SW 1271 (cell line): ENCODE measurements around the gene RPS5.
A peak's percentile ranks its signal among the peaks of the same experiment; 100 is the strongest.
"Not testable (repeated sequence)": the region's sequence is repeated elsewhere in the genome, so short reads cannot be mapped to it uniquely, and the experiment has no call there.

Source experiments
- DNase-seq, 2 experiments: peaks; one replicate each; lab custom pipeline; 2025; lab: John Stamatoyannopoulos, UW

The RPS5 gene

DNA sequence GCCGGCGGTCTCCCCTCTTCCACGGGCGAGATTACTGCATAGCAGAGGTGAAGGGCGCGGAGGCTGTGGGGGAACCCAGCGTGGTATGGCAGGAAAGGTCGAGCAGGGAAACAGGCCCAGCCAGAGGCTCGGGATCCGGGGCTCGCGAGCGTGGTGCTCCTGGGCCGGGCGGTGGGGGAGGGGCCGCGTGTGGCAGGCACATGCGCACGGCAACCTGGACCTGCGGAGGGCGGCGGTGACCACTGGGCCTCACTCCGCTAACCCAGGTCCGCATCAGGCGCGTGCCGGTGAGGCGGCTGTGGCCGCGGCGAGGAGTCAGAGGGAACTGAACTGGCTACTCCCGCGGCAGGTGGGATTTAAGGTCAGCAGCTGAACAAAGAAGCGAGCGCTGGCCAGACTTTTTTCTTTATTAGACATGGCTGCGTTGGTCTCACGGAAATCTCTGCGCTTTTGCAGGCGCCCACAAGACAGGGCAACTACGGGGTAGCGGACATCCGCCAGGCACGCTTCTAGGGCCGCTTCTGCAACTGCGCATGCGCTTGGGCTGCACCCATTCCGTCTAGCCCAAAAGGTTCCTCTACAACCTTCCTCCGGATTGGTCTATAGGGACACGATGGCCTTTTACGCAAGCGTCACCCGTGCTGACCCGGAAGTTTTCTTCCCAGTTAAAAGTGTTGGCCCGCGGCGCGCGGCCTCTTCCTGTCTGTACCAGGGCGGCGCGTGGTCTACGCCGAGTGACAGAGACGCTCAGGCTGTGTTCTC, at the start of gene RPS5:
RPS5 (plus strand) TSS at position 694 of the 762 bp plus-strand sequence. CDS start 869 bp downstream, outside the sequence.
- DNase-seq = peak; percentile 72 to 94

GRCh38 chr19:58338336-58338735, 48.7 kb upstream of the RPS5 start:
- DNase-seq = no peak

GRCh38 chr19:58338825-58339558, 48.1 kb upstream of the RPS5 start:
- no peak for DNase-seq

DNA sequence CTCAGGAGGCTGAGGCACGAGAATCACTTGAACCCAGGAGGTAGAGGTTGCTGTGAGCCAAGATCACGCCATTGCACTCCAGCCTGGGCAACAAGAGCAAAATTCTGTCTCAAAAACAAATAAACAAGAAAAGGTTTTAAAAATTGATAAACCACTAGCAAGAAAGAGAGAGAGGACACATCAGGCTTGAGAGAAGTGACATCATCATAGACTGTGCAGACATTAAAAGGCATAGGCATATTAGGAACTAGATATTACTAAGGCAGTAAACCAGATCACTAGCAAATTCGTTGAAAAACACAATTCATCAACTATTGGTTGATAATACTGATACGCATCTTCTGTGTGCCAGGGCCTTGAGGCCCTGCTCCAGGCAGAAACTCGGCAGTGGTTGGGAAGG, 41.5 kb upstream of the RPS5 start:
- no peak for DNase-seq

DNA sequence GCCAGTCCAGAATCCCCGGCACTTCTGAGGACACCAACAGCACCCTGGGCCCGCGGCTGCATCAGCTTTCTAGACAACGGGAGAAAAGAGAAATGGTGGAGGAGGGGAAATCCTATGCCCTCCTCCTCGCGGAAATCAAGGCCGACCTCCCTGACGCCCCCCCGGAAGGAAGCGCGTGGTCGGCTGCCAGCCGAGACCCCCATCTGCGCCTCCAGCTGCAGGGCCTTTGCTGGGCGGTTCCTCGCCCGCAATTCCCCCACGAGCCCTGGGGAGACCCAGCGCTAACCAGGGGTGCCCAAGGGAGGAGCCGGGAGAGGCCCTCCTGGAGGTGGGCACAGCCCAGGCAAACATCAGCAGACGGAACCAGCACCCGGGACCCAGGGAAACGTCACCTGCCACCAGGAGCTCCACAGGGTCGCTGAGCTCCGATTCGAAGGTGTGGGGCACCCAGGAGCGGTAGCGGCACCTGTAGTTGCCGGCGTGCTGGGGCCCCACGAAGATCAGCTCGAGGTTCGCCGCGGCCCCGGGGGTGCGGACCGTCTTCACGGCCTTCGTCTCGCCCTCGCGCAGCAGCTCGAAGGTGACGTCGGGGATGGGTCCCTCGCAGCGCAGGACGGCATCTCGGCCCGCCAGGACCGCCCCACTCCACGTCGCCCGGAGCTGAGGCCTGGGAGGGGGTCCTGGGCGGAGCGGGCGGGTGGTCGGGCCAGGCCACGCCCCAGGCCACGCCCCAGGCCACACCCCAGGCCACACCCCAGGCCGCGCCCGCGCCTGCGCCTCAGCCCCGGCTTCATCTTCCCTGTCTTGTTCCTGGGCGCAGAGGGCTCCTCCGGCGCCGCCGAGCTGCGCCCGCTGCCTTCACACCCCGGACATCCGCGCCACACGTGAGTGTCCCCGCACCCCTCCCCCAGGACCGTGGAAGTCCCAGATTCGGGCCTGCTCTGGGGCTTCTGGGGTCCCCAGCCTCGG, 39.8 kb upstream of the RPS5 start:
- DNase-seq = peak in 1 of 2 experiments; percentile 55

DNA sequence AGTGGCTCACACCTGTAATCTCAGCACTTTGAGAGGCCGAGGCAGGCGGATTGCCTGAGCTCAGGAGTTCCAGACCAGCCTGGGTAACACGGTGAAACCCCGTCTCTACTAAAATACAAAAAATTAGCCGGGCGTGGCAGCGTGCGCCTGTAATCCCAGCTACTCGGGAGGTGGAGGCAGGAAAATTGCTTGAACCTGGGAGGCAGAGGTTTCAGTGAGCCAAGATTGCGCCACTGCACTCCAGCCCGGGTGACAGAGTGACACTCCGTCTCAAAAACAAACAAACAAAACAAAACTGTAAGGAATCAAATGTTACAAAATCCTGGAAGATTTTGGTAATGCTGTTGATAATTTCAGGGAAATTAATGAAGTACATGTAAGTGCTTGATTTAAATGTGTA, 39.0 kb upstream of the RPS5 start:
- not testable (repeated sequence) for DNase-seq

DNA sequence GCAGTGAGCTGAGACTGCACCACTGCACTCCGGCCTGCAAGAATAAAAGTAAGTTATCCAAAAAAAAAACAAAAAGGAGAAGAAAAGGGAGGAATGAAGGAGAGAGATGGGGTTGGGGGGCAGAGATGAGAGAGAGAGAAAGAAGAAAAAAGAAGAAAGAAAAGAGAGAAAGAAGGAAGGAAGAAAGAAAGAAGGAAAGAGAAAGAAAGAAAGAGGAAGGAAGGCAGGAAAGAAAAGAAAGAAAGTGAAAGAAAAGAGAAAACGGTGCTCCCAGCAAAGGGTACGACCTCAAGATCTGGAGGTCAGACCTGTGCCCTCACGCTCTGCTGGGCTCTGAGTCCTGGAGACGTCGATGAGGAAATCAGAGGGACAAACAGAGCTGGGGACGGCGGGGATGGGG, 37.5 kb upstream of the RPS5 start:
- DNase-seq = no peak

GRCh38 chr19:58350001-58350861, 36.8 kb upstream of the RPS5 start:
- no peak for DNase-seq

DNA sequence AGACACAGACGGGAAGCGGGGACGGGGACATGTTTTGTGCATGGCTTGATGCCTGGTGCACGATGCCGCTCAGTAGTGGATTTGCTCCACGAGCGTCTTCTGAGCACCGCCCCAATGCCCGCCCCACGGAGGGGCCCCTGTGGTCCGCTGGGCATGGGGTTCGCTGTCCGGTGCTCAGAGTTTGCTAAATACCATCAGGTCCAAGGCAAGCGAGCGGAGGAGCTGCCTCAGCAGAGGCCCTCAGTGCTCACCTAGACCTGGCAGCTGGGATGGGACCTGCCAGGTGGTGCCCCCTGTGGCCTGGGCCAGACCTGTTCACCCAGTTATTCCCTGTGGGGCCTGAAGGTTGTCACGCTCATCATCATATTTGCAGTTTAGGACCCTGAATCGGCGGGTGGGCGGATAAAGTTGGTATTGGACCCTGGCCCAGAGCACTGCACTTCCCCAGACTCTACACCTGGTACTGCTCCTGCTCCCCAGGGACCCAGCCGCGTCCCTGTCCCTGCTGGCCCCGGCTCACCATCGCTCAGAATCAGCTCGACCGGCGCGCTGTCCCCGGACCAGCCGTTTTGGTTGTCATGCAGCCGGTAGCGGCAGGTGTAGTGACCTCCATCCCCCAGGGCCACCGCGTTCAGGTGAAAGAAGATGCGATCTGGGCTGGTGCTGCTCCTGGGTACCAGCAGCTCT, 36.1 kb upstream of the RPS5 start:
- no peak for DNase-seq

- no peak for DNase-seq
Measured at GRCh38 chr19:58351558-58351878, 35.6 kb upstream of the RPS5 start.

- no peak for DNase-seq
Measured at GRCh38 chr19:58351990-58352755, 34.9 kb upstream of the RPS5 start.

- no peak for DNase-seq
Measured at GRCh38 chr19:58352760-58353671, 34.1 kb upstream of the RPS5 start, which contains the start of gene A1BG. A1BG (minus strand) TSS chr19:58353492; CDS start chr19:58353437, 55 bp downstream.

DNA sequence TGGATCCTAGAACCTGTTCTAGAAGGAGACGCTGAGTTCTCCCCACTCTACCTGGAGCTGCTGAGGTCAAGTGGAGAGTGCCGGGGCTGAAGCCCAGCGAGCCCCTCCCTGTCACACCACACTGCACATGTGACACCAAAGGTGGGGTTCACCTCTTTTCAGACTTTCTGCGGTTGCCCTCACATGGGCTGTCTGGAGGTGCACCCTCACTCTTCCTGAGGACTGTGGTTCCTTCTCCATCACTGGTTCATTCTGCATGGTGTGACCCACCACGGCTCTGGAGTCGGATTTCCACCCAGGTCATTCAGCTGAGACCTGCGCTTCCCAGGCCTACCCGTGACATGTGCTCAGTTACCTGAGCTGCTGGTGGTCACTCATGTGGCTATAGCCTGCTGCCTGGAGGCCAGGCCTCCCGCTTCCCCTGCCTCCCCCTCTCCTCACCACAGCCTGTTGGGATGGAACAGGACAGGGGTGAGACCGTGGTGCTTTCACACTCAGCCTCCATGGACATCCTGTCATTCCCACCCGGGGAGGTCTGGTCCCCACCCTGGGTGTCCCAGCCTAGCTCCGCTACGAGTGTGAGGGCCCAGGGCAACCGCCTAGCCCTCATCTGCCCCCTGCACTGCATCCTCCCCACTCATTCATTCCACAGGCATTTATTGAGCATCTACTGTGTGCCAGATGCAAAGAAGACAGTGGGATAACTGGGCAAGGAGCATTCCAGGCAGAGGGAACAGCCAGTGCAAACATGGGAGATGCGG, 33.2 kb upstream of the RPS5 start:
- DNase-seq = no peak

- DNase-seq = no peak
Measured at GRCh38 chr19:58354478-58355030, 32.5 kb upstream of the RPS5 start.

DNA sequence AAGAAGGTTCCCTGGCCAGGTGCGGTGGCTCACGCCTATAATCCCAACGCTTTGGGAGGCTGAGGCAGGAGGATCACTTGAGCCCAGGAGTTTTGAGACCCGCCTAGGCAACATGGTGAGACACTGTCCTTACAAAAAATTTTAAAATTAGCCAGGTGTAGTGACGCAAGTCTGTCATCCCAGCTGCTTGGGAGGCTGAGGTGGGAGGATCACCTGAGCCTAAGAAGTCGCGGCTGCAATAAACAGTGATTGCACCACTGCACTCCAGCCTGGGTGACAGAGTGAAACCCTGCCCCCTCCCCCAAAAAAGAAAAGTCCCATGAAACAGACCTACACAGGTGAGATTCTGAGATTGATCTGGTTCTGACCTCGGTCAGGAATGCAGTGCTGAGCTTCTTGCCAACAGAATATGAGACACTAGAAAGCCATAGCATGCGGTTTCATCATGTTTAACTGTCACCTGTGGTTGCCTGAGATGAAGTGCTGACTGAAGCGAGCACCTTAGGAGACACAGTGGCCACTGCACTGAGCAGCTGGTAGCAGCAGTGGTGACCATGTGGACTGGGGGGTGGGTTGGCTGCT, 31.8 kb upstream of the RPS5 start:
- DNase-seq = no peak

DNA sequence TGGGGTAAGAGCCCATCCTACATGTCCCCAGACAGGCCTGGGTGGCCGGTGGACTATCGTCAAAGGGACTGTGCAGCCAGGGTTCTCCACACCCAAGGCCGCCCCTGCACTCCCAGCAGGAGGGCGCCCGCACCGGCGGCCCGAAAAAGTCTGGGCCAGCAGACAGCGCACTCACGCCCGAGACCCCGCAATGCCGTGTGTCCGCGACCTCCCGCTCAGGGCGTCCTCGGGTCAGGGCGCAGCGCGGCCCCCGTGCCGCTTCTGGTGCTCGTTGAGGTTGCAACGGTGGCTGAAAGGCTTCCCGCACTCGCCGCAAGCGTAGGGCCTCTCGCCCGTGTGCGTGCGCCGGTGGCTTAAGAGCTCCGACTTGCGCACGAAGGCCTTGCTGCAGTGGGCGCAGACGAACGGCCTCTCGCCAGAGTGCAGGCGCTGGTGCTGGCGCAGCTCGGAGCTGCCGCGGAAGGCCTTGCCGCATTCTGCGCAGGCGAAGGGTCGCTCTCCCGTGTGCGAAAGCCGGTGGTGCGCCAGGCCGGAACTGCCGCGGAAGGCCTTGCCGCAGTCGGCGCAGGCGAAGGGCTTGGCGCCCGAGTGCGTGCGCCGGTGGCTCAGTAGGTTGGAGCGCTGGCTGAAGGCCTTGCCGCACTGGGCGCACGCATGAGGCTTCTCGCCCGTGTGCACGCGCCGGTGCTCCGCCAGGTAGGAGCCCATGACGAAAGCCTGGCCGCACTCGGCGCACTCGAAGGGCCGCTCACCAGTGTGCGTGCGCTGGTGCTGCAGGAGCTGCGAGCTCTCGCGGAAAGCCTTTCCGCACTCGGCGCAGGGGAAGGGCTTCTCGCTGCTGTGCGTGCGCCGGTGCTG, 30.9 kb upstream of the RPS5 start:
- no peak for DNase-seq
